Hematopoietic multipotent progenitor cell (in vitro differentiated cells): Measurements from ENCODE around the gene TPSB2. TPM values are rescaled to one million over a fixed set of nuclear protein-coding genes. Genes with fewer than 3 reads are reported as not detected.
"Not testable (repeated sequence)": the region's sequence is repeated elsewhere in the genome, so short reads cannot be mapped to it uniquely, and the experiment has no call there.

ENCODE experiments used
- DNase-seq, 3 donors: peaks; one replicate each; pipeline ENCODE4 v3.0.0-alpha.2; 2011 to 2015; ENCODE audit warnings: low read depth in 2 of 3, low spot score in 2 of 3
- total RNA-seq: library from RNA; depleted of rRNA; stranded (reverse); fragments of >200 nt; gene quantifications from one replicate; pipeline ENCODE4 v1.2.3, GENCODE V29; 2012

The TPSB2 gene
- total RNA-seq, 1 donor, result 8.9 TPM

GRCh38 chr16:1243907-1244850, 14.2 kb upstream of the TPSB2 start:
- DNase-seq, result not testable (repeated sequence)

- not testable (repeated sequence) for DNase-seq
Observed at GRCh38 chr16:1243363-1243762, 13.4 kb upstream of the TPSB2 start.

- not testable (repeated sequence) for DNase-seq
Observed at GRCh38 chr16:1241081-1241480, 11.1 kb upstream of the TPSB2 start.

GRCh38 chr16:1240436-1240835, 10.5 kb upstream of the TPSB2 start, which contains the start of gene TPSAB1:
TSS of gene TPSAB1 (plus strand) at chr16:1240705. CDS start at chr16:1240939, 234 bp downstream.
- DNase-seq, result not testable (repeated sequence)

GRCh38 chr16:1239575-1239974, 9.6 kb upstream of the TPSB2 start:
- not testable (repeated sequence) for DNase-seq

GRCh38 chr16:1238909-1239308, 8.9 kb upstream of the TPSB2 start:
- DNase-seq, result not testable (repeated sequence)

- DNase-seq, result no peak
Observed at GRCh38 chr16:1237990-1238389, 8.0 kb upstream of the TPSB2 start.

- DNase-seq, result not testable (repeated sequence)
Observed at GRCh38 chr16:1236659-1237058, 6.7 kb upstream of the TPSB2 start.

- not testable (repeated sequence) for DNase-seq
Observed at GRCh38 chr16:1232049-1232748, 2.2 kb upstream of the TPSB2 start.

- DNase-seq, result not testable (repeated sequence)
Observed at GRCh38 chr16:1231301-1231700, 1.3 kb upstream of the TPSB2 start.

- not testable (repeated sequence) for DNase-seq
Observed at GRCh38 chr16:1230471-1231212, 658 bp upstream of the TPSB2 start.

GRCh38 chr16:1229476-1229875, 508 bp downstream of the TPSB2 start:
- not testable (repeated sequence) for DNase-seq

GRCh38 chr16:1228227-1228626, 1.8 kb downstream of the TPSB2 start:
- not testable (repeated sequence) for DNase-seq

GRCh38 chr16:1226692-1227091, 3.3 kb downstream of the TPSB2 start:
- DNase-seq, result not testable (repeated sequence)

GRCh38 chr16:1225728-1226311, 4.2 kb downstream of the TPSB2 start:
- not testable (repeated sequence) for DNase-seq

GRCh38 chr16:1225051-1225451, 4.9 kb downstream of the TPSB2 start, which contains the start of gene TPSG1:
TSS of gene TPSG1 (minus strand) at chr16:1225268. CDS start at chr16:1225252, 16 bp downstream.
- DNase-seq, result no peak

- no peak for DNase-seq
Observed at GRCh38 chr16:1224558-1224957, 5.4 kb downstream of the TPSB2 start.

- no peak for DNase-seq
Observed at GRCh38 chr16:1223355-1224214, 6.4 kb downstream of the TPSB2 start.
